GM18951 (cell line): ENCODE data around the gene SMOC2.

Experiments
- POLR2A ChIP-seq: IDR thresholded peaks from 4 replicates; pipeline ENCODE4 v1.6.1; 2011; ENCODE audit warnings: mild to moderate bottlenecking; ENCODE audit not compliant: insufficient read length, insufficient read depth; ENCODE audit errors: extremely low read depth
- in situ Hi-C: fragments of 300-500 bp; cut with MboI; formaldehyde crosslinking; loops from one replicate; pipeline ENCODE4 v1.12.0; 2022; ENCODE audit warnings: low sequenced_read_pairs, mixed read lengths, inconsistent platforms; ENCODE audit not compliant: unreplicated experiment

Gene SMOC2

GRCh38 chr6:168616816-168617765 lies 176.1 kb downstream of the SMOC2 start:
- in situ Hi-C loops = no loop called here
- no peak for TF ChIP-seq POLR2A

GRCh38 chr6:168618546-168619315 lies 177.7 kb downstream of the SMOC2 start:
- in situ Hi-C loops = no loop called here
- TF ChIP-seq POLR2A = no peak

DNA sequence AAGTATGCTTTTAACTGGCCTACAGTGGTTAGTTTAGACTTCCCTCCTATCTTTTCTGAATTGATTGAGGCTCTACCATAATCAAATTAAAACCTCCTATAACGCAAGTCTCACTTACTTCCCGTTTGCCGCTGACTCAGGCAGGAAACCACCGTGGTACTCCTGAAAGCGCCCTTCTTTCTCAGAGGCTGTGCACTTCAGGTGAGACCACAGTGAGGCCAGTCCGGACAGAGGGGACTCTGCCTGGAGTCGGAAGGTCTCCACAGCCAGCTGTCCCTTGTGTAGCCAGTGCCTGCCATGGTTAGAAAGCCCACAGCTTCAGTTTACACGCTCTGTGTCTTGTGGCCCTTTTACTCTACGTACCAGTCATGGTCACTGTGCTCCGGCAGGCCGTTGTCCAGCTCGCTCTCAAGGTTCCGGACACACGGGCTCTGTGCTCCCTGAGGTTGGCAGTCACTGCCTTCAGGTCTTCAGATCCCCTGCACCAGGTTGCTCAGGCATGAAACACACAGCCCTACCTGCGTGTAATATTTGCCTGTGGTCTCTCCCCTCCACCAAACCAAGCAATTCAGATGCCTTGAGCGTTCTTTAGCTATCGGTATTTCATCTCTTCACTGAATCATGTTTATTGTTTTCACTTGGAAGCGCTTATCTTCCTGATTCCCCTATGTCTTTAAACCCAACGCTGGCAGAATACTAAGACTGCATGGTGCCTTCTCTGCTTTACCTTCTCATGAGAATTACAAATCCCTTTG lies 178.8 kb downstream of the SMOC2 start:
- in situ Hi-C loops = no loop called here
- TF ChIP-seq POLR2A = no peak

DNA sequence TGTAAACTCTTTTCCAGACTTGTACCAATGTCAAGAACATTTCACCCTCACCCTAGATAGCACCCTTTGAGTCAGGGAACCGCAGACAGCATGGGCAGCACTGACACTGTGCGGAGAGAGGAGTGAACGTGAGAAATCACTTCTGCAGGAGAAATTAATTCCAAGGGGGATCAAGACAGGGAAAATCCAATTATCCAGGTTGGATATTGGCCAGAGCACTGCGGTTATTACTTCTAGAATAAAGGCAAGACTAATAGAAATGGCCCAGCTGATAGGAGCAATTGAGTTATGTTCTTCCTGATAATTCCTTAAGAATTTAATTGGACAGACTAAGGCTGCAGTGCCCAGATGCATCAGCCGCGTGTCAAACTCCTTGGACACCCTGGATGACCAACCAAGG lies 179.6 kb downstream of the SMOC2 start:
- TF ChIP-seq POLR2A = no peak
- in situ Hi-C loops = no loop called here

DNA sequence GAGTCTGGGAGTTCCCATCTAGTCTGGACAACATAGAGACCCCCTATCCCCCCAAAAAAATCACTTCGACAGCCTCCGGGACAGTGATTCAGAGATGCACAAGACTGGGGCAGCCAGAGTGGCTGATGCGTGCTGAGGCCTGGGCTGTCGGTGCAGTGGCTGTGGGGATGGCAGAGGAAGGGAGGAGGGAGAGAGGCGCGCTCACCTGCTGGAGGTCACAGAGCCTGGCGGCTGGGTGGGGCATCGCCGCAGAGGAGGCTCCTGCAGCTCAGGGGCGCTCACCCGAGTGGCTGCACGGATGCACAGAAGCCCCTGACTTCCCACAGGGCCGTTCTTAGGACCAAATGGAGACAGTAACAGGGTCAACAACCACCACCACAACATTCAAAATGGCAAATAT lies 182.8 kb downstream of the SMOC2 start:
- in situ Hi-C loops = no loop called here
- TF ChIP-seq POLR2A = no peak

GRCh38 chr6:168624540-168624939 lies 183.6 kb downstream of the SMOC2 start:
- no peak for TF ChIP-seq POLR2A
- in situ Hi-C loops = no loop called here

GRCh38 chr6:168624948-168625347 lies 184.0 kb downstream of the SMOC2 start:
- in situ Hi-C loops = no loop called here
- no peak for TF ChIP-seq POLR2A

DNA sequence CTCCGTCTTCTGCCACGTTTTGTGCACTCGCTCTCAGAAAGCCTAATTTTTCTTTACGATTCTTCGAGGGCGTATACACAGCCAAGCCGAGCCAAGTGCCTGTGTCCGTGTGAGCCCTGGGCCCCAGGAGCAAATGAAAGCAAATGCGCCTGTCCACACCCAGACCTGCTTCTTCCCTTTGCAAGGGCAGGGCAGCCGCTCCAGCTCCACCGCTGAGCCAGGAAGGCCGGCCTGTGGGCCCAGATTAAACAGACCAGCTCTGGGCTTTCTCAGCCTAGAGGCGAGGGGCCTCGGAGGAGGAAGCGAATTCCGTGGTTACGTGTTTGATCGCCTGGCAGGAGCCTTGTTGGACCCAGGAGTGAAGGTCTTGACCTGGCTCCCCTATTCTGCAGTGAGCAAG lies 184.6 kb downstream of the SMOC2 start:
- no peak for TF ChIP-seq POLR2A
- in situ Hi-C loops = no loop called here

- TF ChIP-seq POLR2A = no peak
- in situ Hi-C loops = no loop called here
These were observed 185.1 kb downstream of the SMOC2 start for GRCh38 chr6:168626046-168626602.

GRCh38 chr6:168627506-168628175 lies 186.7 kb downstream of the SMOC2 start:
- in situ Hi-C loops = no loop called here

DNA sequence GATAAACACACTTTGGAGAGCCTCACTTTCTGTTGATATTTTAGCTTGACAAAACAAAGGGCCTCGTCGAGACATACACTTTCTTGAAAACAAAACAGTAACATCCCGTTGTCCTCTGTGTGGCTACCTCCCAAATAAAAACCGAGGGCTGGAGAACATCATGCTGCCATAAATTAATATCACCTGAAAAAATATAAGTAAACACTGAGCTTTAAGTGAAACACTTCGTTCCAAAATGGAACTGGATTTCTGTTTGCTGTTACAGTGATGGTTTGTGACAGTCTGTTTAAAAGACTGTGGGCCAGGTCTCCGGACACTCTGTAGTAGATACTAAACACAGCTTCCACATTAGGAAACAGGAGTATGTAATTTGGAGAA lies 187.2 kb downstream of the SMOC2 start:
- in situ Hi-C loops = no loop called here
- TF ChIP-seq POLR2A = no peak

More at GRCh38 chr6:168627506-168628175, 186.7 kb downstream of the SMOC2 start:
- TF ChIP-seq POLR2A = no peak

GRCh38 chr6:168628732-168629245 lies 187.8 kb downstream of the SMOC2 start:
- TF ChIP-seq POLR2A = no peak
- in situ Hi-C loops = no loop called here
